Ascending aorta (tissue), 2 donors: Measurements from ENCODE around the gene PROZ. TPM values are rescaled to one million over a fixed set of nuclear protein-coding genes. Genes with fewer than 3 reads are reported as not detected.

ENCODE experiments used
- DNase-seq, 2 donors: peaks; one replicate each; pipeline ENCODE4 v3.0.0-alpha.2; 2019; ENCODE audit warnings: low spot score in 2 of 2
- H3K27ac ChIP-seq, 2 donors: fragments of 200-600 bp; sonication (generic); one replicate each; pipeline ENCODE4 v1.5.1; 2016 to 2017; ENCODE audit warnings: mild to moderate bottlenecking in 1 of 2
- H3K27me3 ChIP-seq: fragments of 200-600 bp; sonication (generic); one replicate; pipeline ENCODE4 v1.5.1; 2017
- H3K36me3 ChIP-seq, 2 donors: fragments of 200-600 bp; sonication (generic); one replicate each; pipeline ENCODE4 v1.5.1; 2016
- H3K4me1 ChIP-seq, 2 donors: fragments of 200-600 bp; sonication (generic); one replicate each; pipeline ENCODE4 v1.5.1; 2016 to 2017; ENCODE audit warnings: mild to moderate bottlenecking in 1 of 2
- H3K4me3 ChIP-seq, 2 donors: fragments of 200-600 bp; sonication (generic); one replicate each; pipeline ENCODE4 v1.5.1; 2016 to 2017; ENCODE audit warnings: mild to moderate bottlenecking in 1 of 2
- H3K9me3 ChIP-seq, 2 donors: fragments of 200-600 bp; sonication (generic); one replicate each; pipeline ENCODE4 v1.5.1; 2016
- CTCF ChIP-seq, 3 experiments: fragments of 200-600 bp in 2 of 3; fragments of 450-650 bp in 1 of 3; sonication (generic) in 2 of 3; IDR thresholded peaks; one replicate each; pipeline ENCODE4 v1.5.1; 2016 to 2019; ENCODE audit warnings: antibody characterized with exemption in 3 of 3, mild to moderate bottlenecking in 1 of 3, moderate library complexity in 1 of 3
- intact Hi-C: fragments of 100-400 bp; cut with DNase I; formaldehyde crosslinking; loops from one replicate; pipeline ENCODE4 v1.15.1; 2023
- total RNA-seq: library from RNA; depleted of rRNA; stranded (reverse); fragments of >200 nt; gene quantifications from one replicate; pipeline ENCODE4 v1.1.0, GENCODE V29; 2016

Gene PROZ
- total RNA-seq, 1 donor from 2014 or later = not detected

DNA sequence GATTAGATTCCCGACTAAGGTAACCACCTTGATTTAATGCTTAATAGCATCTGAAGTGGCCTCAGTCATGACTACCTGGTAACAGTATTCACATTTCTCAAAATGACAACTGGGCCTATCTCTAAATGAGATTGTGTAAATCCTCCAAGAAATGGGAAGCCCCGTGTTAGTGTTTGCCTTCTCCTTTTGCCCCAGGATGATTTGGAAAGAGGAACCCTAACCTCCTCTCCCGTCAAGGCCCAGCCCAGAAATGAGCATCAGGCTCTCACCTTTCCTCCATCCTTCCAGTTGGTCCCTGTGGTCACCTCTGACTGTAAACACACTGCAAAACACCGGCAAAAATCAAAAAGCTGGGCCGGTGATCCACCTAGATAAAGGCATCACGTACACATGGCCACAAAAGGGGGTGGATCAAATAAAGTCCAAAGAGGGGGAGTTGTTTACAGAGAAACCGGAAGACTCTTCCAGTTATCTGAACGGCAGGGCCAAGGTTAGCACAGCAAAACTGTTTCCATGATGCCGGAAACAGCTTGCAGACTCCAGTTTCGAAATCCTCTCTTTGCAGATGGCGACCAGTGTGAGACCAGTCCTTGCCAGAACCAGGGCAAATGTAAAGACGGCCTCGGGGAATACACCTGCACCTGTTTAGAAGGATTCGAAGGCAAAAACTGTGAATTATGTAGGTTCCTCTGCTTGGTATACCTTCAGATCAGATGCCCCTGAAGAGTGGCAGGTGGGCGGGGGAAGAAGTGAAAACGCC, 19.5 kb upstream of the PROZ start:
- Histone ChIP-seq H3K36me3 (no peaks in the 10 kb centered on the region), H3K4me1 (no peaks in the 10 kb centered on the region), H3K4me3 (no peak overlapping the region), H3K27ac (no peak overlapping the region), H3K27me3 (no peaks in the 10 kb centered on the region), H3K9me3 (no peaks in the 10 kb centered on the region)
- TF ChIP-seq CTCF (IDR thresholded peaks at IDR 0.05) = no peak
- peak in 1 of 2 donors; percentile 35 for DNase-seq
- intact Hi-C loops = no loop called here

DNA sequence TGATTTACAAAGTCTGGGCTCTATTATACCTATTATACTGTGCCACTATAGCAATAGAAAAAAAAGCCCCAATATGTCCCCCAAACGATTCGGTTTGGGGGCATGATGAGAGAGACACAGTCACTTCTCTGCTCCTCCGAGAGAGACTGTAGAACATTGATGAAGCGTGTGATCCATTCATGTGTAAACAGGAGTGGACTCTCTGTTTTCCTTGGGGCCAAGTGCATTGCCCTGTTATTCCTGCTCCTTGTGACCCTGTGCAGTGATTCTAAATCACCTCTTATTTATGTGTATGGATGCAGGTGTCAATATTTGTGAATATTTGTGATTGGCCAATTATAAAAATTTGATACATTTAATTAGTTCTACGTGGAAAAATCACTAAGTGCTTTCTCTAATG, 18.9 kb upstream of the PROZ start:
- intact Hi-C loops = no loop called here
- Histone ChIP-seq H3K9me3 (no peaks in the 10 kb centered on the region), H3K27me3 (no peaks in the 10 kb centered on the region), H3K4me3 (no peak overlapping the region), H3K27ac (no peak overlapping the region), H3K36me3 (no peaks in the 10 kb centered on the region), H3K4me1 (no peaks in the 10 kb centered on the region)
- TF ChIP-seq CTCF (IDR thresholded peaks at IDR 0.05) = no peak
- DNase-seq = peak in 1 of 2 donors; percentile 15

GRCh38 chr13:113140677-113141600, 17.5 kb upstream of the PROZ start:
- no peak overlapping the region for H3K27ac ChIP-seq
- DNase-seq = peak in 1 of 2 donors; percentile 59
- H3K4me3 ChIP-seq = no peak overlapping the region
- intact Hi-C loops = no loop called here
- no peaks in the 10 kb centered on the region for H3K36me3 ChIP-seq
- no peaks in the 10 kb centered on the region for H3K27me3 ChIP-seq
- no peaks in the 10 kb centered on the region for H3K4me1 ChIP-seq
- no peaks in the 10 kb centered on the region for H3K9me3 ChIP-seq
- TF ChIP-seq CTCF (IDR thresholded peaks at IDR 0.05) = no peak

DNA sequence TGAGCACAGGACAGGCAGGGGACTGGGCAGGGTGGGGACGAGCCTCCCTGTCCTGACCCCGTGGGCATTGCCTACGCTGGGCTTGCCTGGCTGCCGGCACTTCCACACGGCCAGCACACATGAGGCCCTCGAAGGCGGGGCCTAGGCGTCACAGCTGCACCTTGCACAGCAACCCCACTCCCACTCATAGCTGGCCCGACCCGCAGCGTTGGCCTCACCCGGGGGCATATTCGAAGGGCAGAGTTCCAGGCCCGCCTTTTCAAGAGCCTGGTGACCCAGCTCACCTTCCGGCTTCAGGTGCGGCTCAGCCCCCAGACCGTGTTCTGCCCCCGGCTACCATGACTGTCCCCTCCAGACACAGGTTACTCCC, 16.9 kb upstream of the PROZ start:
- Histone ChIP-seq H3K9me3 (no peaks in the 10 kb centered on the region), H3K4me3 (no peak overlapping the region), H3K27ac (no peak overlapping the region), H3K4me1 (no peaks in the 10 kb centered on the region), H3K36me3 (no peaks in the 10 kb centered on the region), H3K27me3 (no peaks in the 10 kb centered on the region)
- peak in 1 of 2 donors; percentile 53 for DNase-seq
- TF ChIP-seq CTCF (IDR thresholded peaks at IDR 0.05) = no peak
- intact Hi-C loops = no loop called here

GRCh38 chr13:113142876-113143275, 15.6 kb upstream of the PROZ start:
- intact Hi-C loops = no loop called here
- no peak for TF ChIP-seq CTCF (IDR thresholded peaks at IDR 0.05)

More at GRCh38 chr13:113142876-113143275, 15.6 kb upstream of the PROZ start:
- DNase-seq = peak in 1 of 2 donors; percentile 34
- Histone ChIP-seq H3K9me3 (no peaks in the 10 kb centered on the region), H3K27me3 (no peaks in the 10 kb centered on the region), H3K36me3 (no peaks in the 10 kb centered on the region), H3K27ac (no peak overlapping the region), H3K4me3 (no peak overlapping the region), H3K4me1 (no peaks in the 10 kb centered on the region)
